HG02943 (cell line): ENCODE measurements around the gene ANTXR2.
"Not testable (repeated sequence)": the region's sequence is repeated elsewhere in the genome, so short reads cannot be mapped to it uniquely, and the experiment has no call there.

Source experiments
- ATAC-seq: cut with Tn5 transposase; IDR thresholded peaks from one replicate; pipeline ENCODE4 v1.9.1; 2021; ENCODE audit warnings: mild to moderate bottlenecking, low read depth, moderate library complexity; ENCODE audit not compliant: unreplicated experiment

Gene ANTXR2

DNA sequence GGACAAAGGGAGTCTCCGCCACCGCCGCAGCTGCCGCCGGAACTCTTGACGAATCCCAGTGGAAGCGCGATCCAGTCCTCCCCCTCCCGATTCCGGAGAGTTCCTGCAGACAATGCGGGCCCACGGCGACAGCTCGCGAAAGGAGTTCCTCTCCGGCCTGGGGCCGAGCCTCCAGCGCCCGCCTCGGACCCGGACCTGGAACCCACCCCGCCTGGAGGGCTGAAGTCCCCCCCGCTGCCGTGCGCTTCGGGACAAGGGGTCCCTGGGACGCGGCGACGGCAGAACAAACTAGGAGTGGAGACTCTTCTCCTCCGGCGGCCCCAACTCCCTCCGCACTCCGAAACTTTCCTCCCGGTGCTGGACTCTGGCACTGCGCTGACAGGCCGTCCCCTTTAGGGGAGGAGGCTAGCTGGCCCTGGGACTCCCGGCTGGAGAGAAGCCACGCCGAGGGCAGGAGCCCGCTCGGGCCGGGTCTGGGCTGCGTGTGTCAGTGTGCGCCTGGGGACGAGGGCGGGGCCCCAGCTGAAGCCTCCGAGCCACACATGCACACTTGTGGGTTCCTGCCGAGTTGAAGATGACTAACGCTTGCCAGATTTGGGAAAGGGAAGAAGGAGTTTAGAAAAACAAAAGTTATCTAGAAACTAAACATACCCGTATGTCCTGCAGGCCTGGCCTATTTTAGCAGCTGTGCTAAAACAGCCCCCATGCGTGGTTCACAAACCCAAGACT is at the start of gene ANTXR2:
ANTXR2 (minus strand) TSS at position 486 of the 729 bp plus-strand sequence. CDS start 669 bp downstream, outside the sequence.
- ATAC-seq = peak; percentile 62

DNA sequence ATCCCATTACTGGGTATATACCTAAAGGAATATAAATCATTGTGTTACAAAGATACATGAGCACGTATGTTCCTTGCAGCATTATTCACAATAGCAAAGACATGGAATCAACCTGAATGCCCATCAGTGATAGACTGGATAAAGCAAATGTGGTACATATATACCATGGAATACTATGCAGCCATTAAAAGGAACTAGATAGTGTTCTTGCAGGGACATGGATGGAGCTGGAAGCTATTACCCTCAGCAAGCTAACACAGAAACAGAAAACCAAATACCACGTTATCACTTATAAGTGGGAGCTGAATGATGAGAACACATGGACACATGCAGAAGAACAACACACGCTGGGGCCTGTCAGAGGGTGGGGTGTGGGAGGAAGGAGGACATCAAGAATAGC is 48.8 kb upstream of the ANTXR2 start:
- not testable (repeated sequence) for ATAC-seq

DNA sequence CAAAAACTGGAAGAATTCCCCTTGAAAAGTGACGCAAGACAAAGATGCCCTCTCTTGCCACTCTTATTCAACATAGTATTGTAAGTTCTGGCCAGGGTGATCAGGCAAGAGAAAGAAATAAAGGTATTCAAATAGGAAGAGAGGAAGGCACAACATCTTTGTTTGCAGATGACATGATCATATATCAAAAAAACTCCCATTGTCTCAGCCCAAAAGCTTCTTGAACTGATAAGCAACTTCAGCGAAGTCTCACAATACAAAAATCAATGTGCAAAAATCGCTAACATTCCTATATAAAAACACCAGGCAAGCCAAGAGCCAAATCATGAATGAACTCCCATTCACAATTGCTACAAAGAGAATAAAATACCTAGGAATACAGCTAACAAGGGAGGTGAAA is 46.6 kb upstream of the ANTXR2 start:
- not testable (repeated sequence) for ATAC-seq

DNA sequence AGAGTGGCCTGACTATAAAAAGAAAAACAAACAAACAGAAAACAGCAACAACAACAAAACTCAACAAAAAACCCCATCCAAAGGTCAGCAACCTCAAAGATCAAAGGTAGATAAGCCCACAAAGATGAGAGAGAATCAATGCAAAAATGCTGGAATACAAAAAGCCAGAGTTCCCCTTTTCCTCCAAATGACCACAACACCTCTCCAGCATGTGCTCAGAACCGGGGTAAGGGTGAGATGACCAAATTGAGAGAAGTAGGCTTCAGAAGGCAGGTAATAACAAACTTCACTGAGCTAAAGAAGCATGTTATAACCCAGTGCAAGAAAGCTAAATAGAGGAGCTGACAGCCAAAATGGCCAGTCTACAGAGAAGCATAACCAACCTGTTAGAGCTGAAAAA is 43.5 kb upstream of the ANTXR2 start:
- ATAC-seq = no peak

DNA sequence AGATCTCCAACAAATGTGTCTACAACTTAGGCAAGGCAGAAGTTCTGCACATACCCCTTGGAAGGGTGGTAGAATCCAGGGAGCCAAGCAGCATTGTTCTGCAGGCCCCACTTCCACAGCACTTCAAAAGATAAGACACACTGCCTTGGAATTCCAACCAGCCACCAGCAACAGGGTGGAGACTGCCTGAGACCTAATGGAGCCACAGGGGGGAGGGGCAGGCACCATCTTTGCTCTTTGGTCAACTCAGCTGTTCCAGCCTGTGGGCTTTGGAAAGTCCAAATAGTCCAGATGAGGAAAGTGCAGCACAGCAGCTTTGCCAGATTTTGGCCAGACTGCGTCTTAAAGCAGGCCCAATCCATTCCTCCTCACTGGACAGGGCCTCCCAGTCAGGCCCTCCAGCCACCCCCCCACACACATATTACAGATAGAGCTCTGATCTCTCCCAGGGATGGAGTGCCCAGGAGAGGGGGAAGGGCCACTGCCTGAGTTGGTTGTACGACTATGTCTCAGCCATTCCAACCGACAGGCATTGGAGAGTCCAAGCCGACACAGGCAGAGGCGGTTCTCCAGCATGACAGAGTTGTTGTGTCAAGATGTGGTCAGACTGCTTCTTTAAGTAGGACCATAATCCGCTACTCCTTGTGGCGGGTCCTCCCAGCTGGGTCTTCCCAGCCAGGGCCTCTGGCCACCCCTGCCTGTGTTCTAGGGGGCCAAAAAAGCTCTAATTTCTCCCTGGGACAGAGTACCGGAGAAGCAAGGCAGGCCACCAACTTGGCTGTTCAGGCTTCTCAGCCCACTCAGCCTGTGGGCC is 42.5 kb upstream of the ANTXR2 start:
- ATAC-seq = no peak

DNA sequence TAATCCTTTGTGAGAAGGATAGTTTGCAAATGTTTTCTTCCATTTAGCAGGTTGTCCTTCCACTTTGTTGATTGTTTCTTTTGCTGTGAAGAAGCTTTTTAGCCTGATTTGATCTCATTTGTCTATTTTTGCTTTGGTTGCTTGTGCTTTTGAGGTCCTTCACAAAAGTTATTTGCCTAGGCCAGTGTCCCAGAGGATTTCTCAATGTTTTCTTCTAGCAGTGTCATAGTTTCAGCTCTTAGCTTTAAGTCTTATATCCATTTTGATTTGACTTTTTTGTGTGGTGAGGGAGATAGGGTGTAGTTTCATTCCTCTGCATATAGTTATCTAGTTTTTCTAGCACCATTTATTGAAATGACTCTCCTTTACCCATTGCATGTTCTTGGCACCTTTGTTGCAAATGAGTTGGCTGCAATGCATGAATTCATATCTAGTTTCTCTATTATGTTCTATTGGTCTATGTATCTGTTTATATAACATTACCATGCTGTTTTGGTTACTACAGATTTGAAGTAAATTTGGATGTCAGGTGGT is 41.8 kb upstream of the ANTXR2 start:
- no peak for ATAC-seq

DNA sequence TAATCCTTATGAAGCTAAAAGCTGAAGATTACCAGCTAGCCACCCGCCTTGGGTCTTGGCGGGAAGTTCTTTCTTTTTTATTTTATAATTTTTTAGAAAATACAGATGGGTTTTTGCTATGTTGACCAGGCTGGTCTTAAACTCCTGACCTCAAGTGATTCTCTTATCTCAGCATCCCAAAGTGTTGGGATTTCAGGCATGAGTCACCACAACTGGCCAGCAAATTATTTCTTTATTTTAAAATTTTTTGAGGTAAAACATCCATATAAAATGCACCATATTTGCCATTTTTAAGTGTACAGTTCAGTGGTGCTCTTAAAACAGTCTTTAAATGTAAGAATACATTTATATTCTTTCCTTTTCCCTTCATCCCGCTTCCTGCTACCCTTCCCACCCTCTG is 40.6 kb upstream of the ANTXR2 start:
- ATAC-seq = no peak

DNA sequence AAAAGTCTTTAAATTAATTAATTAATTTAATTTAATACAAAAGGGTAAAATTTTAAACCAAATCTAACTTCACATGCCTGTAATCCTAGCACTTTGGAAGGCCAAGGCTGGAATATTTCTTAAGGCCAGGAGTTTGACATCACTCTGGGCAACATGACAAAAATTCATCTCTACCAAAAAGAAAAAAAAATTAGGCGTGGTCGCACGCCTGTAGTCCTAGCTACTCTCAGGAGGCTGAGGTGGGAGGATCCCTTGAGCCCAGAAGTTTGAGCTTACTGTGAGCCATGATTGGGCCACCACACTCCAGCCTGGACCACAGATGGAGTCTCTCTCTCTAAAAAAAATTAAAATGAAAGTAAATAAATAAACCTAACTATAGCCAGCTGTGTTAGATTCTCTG is 39.2 kb upstream of the ANTXR2 start:
- ATAC-seq = no peak

DNA sequence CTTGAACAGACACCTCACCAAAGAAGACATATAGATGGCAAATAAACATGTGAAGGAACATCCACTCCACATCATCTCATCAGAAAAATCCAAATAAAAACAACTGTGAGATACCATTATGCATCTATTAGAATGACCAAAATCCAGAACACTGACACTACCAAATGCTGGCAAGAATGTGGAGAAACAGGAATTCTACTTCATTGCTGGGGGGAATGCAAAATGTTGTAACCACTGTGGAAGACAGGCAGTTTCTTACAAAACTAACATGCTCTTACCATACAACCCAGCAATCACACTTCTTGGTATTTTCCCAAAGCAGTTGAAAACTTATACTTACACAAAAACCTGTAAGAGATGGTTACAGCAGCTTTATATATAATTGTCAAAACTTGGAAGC is 38.2 kb upstream of the ANTXR2 start:
- no peak for ATAC-seq

DNA sequence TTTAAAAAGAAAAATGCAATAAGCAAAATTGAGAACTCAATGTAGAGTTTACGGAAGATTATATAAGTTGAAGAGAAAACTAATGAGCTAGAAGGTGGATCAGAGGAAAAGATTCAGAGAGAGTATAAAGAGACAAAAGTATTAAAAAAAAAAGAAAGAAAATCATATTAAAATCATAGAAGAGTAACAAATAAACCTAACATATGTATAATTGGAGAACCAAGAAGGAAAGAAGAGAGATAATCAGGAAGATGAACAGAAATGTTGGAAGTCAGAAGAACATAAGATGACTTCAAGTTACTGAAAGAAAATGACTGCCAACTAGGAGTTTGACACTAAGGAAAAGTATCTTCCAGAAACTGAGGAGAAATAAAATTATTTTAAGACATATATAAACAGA is 34.3 kb upstream of the ANTXR2 start:
- no peak for ATAC-seq

DNA sequence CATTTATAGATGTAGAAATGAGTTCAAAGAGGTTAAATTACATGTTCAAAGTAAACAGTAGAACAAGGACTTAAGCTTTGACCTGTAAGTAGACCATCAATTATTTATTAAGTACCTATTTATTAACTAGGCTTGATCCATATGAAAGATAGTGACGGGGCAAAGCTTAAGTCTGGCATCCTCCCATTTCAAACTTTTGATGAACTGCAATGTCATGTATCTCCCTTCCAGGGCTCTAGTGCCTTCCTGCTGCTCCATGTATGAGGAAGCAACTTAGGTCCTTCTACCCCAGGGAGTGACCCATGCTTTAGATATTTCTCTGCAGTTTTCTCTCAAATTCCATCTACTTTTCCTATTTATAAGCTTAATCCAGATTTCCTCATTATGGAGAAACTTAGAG is 31.9 kb upstream of the ANTXR2 start:
- no peak for ATAC-seq

DNA sequence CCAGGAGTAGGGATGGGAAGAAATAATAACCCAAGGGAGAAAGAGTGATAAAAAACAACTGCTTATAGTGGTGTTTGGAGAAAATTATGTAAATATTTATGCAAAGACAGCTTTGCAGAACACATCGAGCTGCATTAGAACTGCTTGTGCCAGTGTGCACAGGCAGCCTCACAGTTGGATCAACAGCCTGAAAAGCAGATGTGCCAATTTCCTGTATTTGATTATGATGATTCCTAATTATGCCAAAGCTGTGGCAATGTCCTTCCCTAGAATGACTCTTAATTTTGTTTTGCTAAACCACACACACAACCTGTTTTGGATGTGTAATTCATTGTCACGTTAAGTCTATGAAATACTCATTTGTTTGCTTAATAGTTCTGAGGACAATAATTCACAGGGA is 30.6 kb upstream of the ANTXR2 start:
- no peak for ATAC-seq

DNA sequence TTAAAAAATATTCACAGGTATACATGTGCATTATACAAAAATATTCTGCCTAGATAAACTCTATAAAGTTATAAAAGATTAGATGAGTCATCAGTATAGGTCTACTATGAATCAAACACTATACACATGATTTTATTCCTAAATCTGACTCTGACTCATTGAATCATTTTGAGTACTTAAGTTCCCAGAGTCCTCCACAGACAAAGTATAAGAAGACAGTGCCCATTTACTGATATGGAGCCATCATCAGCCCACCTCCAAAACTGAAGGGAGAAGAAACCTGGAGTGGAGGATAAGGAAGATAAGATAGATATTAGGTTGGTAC is 28.7 kb upstream of the ANTXR2 start:
- ATAC-seq = no peak

DNA sequence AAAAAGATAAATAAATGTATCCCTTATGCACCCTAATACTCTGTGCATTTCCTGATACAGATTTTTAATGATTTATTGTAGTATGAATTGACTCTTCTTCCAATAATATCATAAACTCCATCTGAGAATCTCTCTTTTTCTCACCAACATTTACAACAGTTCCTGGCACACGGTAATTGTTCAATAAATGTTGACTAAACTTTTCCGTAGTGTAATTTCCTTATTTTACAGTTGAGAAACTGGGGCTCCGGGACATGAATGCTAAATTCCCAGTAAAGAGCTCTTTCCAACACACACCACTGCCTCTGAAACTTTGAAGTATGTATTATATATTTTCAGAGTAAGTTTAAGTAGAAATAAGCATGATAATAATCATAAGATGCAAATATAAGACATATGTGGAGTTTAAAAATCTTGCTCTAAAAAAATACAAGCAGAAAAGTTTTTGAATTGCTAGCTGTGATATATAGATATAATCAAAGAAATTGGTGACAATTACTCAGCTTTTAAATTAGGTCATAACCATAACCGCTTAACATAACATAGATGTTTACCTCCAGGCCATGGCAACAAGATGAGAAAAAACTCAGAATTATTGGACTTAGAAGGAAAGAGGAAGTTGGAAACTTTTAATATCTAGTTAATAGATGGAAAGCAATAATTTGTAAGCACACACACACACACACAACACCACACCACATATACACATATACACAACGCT is 28.2 kb upstream of the ANTXR2 start:
- ATAC-seq = no peak

DNA sequence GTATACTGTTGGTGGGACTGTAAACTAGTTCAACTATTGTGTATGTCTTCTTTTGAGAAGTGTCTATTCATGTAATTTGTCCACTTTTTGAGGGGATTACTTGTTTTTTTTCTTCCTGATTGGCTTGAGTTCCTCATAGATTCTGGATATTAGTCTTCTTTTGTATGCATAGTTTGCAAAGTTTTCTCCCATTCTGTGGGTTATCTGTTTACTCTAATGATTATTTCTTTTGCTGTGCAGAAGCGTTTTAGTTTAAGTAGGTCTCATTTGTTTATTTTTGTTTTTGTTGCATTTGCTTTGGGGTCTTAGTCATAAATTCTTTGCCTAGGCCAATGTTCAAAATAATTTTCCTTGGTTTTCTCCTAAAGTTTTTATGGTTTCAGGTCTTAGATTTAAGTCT is 26.6 kb upstream of the ANTXR2 start:
- no peak for ATAC-seq

DNA sequence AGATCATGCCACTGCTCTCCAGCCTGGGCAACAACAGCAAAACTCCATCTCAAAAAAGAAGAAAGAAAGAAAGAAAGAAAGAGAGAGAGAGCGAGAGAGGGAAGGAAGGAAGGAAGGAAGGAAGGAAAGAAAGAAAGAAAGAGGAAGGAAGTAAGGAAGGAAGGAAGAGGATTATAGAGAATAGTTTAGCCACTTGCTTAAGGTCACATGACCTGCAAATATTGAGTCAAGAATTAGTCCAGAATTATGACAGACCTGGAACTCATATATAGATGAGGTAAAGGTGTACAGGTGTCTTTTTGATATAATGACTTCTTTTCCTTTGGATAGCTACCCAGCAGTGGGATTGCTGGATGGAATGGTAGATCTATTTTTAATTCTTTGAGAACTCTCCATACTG is 25.6 kb upstream of the ANTXR2 start:
- ATAC-seq = no peak

DNA sequence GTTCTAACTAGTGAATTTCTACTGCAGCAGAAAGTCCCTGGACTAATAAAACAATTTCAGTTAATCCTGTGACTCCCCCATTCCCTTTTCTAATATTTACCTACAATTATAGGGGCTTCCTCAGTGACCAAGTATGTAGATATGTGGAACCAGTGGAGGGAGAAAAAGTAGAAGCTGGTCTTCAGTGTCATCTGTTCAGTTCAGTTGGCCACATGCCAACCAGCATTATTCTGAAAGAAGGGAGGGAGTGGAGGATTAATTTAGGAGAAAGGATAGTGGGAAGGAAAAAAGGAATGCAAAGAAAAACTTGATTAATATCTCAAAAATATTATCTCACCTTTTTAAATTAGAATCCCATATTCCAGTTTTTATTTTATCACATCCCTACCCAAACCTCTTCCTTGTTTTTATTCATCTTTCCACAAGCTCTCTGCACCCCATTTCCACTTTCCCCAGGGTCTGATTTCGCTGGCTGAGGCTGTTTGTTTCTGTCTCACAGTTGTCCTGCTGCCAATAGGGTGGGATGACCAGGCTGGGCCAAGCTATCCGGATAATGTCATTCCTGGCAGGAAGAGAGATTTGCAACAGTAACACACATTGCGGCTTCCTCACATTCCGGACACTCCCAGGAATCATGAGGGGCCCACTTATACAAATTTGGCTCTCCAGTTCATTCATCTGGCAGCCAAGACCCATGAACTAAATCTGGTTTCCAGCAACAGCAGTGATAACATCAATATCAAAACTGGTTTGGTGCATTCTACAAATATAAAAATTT is 24.6 kb upstream of the ANTXR2 start:
- ATAC-seq = no peak

DNA sequence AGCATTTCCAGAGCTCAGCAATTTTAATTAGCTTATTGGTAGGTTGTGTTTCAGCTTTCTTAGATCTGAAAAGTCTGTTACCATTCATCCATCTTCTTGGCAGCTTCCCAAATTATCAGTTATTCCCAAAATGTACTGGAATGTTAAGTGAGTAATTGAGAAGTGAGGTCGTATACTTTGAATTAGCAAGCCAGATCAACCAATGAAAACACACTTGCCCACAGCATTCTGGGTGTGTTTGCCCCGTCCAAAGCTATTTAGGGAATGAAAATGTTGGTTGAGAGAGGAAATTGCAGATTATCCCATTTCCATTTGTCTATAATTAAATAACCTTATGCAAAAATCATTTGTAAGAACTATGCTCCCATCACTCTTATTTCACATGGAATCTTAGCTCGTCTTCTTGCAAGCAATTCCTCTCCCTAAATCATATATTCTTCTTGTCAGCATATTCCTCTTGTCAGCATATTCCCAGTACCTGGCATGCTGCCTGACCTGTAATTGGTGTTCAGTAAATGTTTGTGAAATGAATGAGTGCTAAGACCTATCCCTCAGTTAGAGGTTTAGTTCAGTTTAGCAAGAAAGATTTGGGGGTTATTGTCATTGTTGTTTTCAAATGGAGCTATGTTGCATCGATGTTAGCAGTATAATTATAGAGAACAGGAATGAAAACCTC is 23.3 kb upstream of the ANTXR2 start:
- ATAC-seq = no peak

DNA sequence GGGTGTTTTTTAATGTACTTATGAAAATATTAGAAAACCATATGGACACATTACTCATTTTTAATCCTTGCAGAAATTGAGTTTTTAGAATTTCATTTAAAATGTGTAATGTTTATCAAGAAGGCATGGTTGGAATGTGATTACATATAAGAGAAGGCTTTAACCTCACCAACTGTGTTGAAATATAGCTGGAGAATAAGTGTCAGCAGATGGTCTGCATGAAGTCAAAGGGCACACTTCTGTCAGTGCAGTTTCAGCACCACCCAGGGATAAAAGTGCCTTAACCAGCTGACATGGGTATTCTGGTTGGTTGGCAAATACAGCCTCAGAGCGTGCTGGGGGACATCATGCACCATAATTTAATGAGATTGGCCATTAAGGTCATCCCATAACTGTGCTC is 21.2 kb upstream of the ANTXR2 start:
- no peak for ATAC-seq

DNA sequence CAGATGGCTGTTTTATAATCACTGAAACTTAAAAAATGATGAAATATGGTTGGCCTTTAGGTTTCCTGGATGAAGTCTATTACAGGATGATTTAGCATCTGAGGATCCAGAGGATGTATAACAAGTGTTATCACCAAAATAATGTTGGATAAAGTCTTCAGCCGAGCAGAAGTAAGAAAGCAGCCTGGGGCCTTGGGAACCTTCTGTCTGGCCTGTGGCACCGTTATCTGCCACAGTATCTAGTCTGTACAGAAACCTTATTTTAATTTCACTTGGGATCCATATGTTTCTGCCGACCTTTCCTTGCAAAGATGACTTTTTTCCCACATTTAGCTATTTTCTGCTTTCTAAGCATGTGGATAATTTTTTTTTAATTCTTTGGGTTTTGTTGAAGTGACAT is 20.5 kb upstream of the ANTXR2 start:
- no peak for ATAC-seq
